NB4 (cell line): Measurements from ENCODE around the gene FMNL1.
A peak's percentile ranks its signal among the peaks of the same experiment; 100 is the strongest.

ENCODE experiments used
- DNase-seq: peaks from one replicate; pipeline ENCODE4 v3.0.0; 2010; ENCODE audit warnings: low read depth
- H3K4me3 ChIP-seq: one replicate; pipeline ENCODE4 v1.5.1; 2011; ENCODE audit warnings: mild to moderate bottlenecking, low read depth, low read length, moderate library complexity
- CTCF ChIP-seq: IDR thresholded peaks from one replicate; pipeline ENCODE4 v1.5.1; 2012; ENCODE audit warnings: low read depth, low read length
- MYC ChIP-seq: IDR thresholded peaks from 2 replicates; pipeline ENCODE4 v1.6.1; 2011; ENCODE audit warnings: low read depth, low read length
- POLR2A ChIP-seq: IDR thresholded peaks from 2 replicates; pipeline ENCODE4 v1.6.1; 2011; ENCODE audit warnings: mild to moderate bottlenecking; ENCODE audit not compliant: insufficient read length; ENCODE audit errors: extremely low read depth
- TF ChIP-seq, protein P1 (sequence below): IDR thresholded peaks from 2 replicates; pipeline ENCODE4 v1.6.1; 2011; ENCODE audit warnings: low read depth, low read length

Gene FMNL1

DNA sequence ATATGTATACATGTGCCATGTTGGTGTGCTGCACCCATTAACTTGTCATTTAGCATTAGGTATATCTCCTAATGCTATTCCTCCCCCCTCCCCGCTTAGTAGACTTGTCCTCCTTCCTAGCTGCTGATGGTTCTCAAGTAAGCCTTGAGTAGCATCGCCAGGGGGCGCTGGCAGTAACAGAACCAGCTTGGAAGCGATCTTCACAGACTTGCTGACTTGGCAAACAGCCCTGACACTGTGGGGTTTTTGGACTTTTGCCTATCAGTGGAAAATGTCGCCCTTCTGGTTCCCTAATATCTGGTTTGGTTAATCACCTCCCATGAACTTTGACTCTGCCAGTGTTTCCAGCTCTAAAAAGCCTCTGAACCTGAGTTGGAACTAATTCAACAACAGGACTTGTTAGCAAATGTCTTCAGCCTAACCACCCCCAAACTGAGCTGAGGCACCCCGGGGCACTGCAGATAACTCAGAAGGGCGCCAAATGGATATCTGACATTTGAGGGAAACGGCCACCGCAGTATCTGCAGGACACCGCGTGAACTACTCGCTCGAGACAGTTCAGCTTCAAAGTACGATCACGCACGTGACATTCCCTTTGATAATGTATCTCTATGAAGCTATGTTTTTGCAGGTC, 55.6 kb downstream of the FMNL1 start:
- peak; percentile 83 for TF ChIP-seq CTCF
- TF ChIP-seq, protein P1, sequence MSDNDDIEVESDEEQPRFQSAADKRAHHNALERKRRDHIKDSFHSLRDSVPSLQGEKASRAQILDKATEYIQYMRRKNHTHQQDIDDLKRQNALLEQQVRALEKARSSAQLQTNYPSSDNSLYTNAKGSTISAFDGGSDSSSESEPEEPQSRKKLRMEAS, result no peak; the same call in 1 of the 2 replicates
- no peak overlapping the region for H3K4me3 ChIP-seq
- DNase-seq, result peak; percentile 90

DNA sequence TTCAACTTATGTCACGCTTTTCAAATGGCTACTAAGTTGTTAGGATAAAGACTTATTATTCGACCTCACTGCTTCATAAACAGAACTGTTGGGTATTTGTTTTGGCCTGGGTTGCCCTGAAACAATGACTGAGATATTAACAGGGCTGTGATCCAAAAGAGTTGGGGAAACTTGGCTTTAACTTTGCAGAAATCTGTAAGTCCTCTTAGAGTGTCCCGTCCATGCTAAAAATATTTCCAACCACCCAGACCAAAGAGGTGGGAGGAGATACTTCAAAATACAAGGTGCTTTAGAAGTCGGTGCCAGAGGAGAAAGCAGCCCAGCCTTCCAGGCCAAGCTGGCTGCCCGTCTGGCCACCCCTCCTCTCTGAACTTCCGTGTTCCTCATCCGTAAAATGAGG, 56.3 kb downstream of the FMNL1 start:
- no peak overlapping the region for H3K4me3 ChIP-seq
- DNase-seq, result no peak
- TF ChIP-seq CTCF, result no peak
- no peak for TF ChIP-seq MYC
- TF ChIP-seq POLR2A, result no peak
- TF ChIP-seq, protein P1, result no peak

- no peak overlapping the region for H3K4me3 ChIP-seq
- no peak for DNase-seq
- TF ChIP-seq POLR2A, result no peak
- no peak for TF ChIP-seq MYC
- no peak for TF ChIP-seq CTCF
- TF ChIP-seq, protein P1, result no peak
Measured at GRCh38 chr17:45279898-45280297, 58.2 kb downstream of the FMNL1 start.

DNA sequence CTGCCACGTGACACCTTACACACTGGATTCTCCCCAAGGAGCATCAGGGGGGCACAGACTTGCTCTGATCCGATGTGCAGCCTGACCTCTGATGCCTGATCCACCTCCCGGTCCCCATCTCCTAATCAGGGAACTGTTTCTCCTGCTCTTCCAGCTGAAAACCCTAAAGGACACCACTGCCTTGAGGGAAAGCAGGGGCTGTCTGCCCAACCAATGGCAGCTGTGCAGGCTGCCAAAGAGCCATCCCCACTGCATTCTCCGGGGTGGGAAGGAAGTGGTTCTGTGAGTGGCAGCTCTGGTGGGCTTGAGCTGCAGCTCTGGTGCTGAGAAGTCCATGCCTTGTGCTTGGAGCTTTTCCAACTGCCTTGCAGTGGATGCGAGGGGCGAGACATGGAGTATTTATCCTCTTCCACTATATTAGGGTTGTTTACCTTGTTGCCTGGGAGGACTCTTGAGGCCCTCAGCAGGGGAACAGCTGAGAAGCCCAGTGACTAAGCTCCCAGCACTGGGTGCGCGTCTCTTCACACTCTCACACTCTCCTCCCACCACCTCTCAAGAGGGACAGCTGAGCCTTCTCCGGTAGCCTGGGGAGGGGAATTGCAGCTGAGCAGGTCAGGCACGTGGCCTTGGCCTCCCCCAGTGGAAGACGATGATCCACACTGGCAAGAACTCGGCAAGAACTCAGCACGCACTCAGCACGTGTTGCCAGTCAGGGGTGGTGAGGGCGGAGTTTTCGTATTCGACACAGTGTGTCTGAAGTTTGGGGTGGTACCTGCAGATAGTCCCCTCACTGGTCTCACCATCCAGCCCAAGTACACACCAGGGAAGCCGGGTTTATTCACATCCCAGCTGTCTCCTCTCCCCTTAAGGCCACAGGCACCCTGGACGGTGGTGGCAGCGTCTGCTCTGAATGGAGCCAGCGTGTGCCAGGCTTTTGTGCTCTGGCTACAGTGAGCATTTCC, 61.3 kb downstream of the FMNL1 start:
- TF ChIP-seq, protein P1, result no peak
- TF ChIP-seq MYC, result no peak
- TF ChIP-seq CTCF, result no peak
- no peak for TF ChIP-seq POLR2A
- DNase-seq, result no peak
- H3K4me3 ChIP-seq, result no peak overlapping the region

GRCh38 chr17:45283711-45284110, 62.0 kb downstream of the FMNL1 start:
- TF ChIP-seq CTCF (no peak), POLR2A (no peak)
- no peak overlapping the region for H3K4me3 ChIP-seq
- no peak for DNase-seq
